Caco-2 (cell line): ENCODE results near the gene BLZF1. TPM values are rescaled to one million over a fixed set of nuclear protein-coding genes. Genes with fewer than 3 reads are reported as not detected.
"Not testable (repeated sequence)": the region's sequence is repeated elsewhere in the genome, so short reads cannot be mapped to it uniquely, and the experiment has no call there.

Experiments used
- BruUV-seq: library from RNA; stranded (reverse); fragments of 400-500 nt; replicated peaks from 2 replicates; lab custom pipeline; 2021; lab: Mats Ljungman, UMichigan
- CTCF ChIA-PET: fragments of 300-600 bp; sonication (Branson Sonifier 250); formaldehyde crosslinking; loops from one replicate; lab custom pipeline; 2022; ENCODE audit warnings: antibody characterized with exemption; lab: Charles Lee
- POLR2A ChIA-PET: fragments of 300-600 bp; sonication (Branson Sonifier 250); formaldehyde crosslinking; loops from one replicate; lab custom pipeline; 2022; ENCODE audit warnings: antibody characterized with exemption; lab: Charles Lee
- DNase-seq, 2 experiments: peaks; one replicate each; pipeline versions ENCODE4 v3.0.0 to v3.0.0-alpha.2; 2020 to 2022
- H3K27me3 ChIP-seq: replicated peaks from 2 replicates; pipeline ENCODE4 v1.6.0; 2011; ENCODE audit warnings: low read length; ENCODE audit not compliant: control insufficient read depth, insufficient read depth
- H3K36me3 ChIP-seq: 2 replicates; pipeline ENCODE4 v1.5.1; 2011; ENCODE audit warnings: low read length; ENCODE audit not compliant: control insufficient read depth, insufficient read depth
- H3K4me1 ChIP-seq: fragments of 250-450 bp; sonication (Bioruptor Pico); 2 replicates; pipeline ENCODE4 v1.5.1; 2020; ENCODE audit warnings: mild to moderate bottlenecking
- H3K4me3 ChIP-seq: 2 replicates; pipeline ENCODE4 v1.5.1; 2011; ENCODE audit warnings: low read depth, mild to moderate bottlenecking, control low read depth, low read length
- H3K9me3 ChIP-seq: fragments of 250-450 bp; sonication (Bioruptor Pico); 2 replicates; pipeline ENCODE4 v1.5.1; 2020; ENCODE audit warnings: mild to moderate bottlenecking, moderate library complexity
- H3K27ac Mint-ChIP-seq: one replicate; pipeline ENCODE4 v1.8.0; 2022; ENCODE audit warnings: mixed read lengths; ENCODE audit not compliant: unreplicated experiment
- H3K27me3 Mint-ChIP-seq: one replicate; pipeline ENCODE4 v1.8.0; 2022; ENCODE audit warnings: mixed read lengths; ENCODE audit not compliant: insufficient read depth, unreplicated experiment
- H3K36me3 Mint-ChIP-seq: one replicate; pipeline ENCODE4 v1.8.0; 2022; ENCODE audit warnings: mild to moderate bottlenecking, mixed read lengths; ENCODE audit not compliant: insufficient read depth, unreplicated experiment
- H3K4me1 Mint-ChIP-seq: one replicate; pipeline ENCODE4 v1.8.0; 2022; ENCODE audit warnings: low read depth, mixed read lengths; ENCODE audit not compliant: unreplicated experiment
- H3K4me3 Mint-ChIP-seq: one replicate; pipeline ENCODE4 v1.8.0; 2022; ENCODE audit warnings: mild to moderate bottlenecking, moderate library complexity, mixed read lengths; ENCODE audit not compliant: unreplicated experiment
- H3K9me3 Mint-ChIP-seq: one replicate; pipeline ENCODE4 v1.8.0; 2022; ENCODE audit warnings: mixed read lengths; ENCODE audit not compliant: unreplicated experiment
- intact Hi-C: fragments of 100-400 bp; cut with micrococcal nuclease; formaldehyde crosslinking; loops from one replicate; pipeline ENCODE4 v1.10.0; 2022; ENCODE audit not compliant: unreplicated experiment
- total RNA-seq: library from RNA; stranded (reverse); gene quantifications from 2 replicates; pipeline ENCODE4 v1.2.3, GENCODE V29; 2022
- TF ChIP-seq, protein P1 (sequence below), 2 experiments: fragments of 200-600 bp in 1 of 2; IDR thresholded peaks; 1 replicate in 1 of 2; 2 replicates in 1 of 2; pipeline versions ENCODE4 v1.5.1 to v1.8.0; 2011 to 2022; ENCODE audit warnings: antibody characterized with exemption in 1 of 2, control low read depth in 1 of 2, inconsistent platforms in 1 of 2, low read depth in 1 of 2, low read length in 1 of 2, mild to moderate bottlenecking in 1 of 2, moderate library complexity in 1 of 2; ENCODE audit not compliant: insufficient read depth in 1 of 2, severe bottlenecking in 1 of 2, unreplicated experiment in 1 of 2

The BLZF1 gene
- total RNA-seq, 1 experiment from 2014 or later, result 23.5 TPM

DNA sequence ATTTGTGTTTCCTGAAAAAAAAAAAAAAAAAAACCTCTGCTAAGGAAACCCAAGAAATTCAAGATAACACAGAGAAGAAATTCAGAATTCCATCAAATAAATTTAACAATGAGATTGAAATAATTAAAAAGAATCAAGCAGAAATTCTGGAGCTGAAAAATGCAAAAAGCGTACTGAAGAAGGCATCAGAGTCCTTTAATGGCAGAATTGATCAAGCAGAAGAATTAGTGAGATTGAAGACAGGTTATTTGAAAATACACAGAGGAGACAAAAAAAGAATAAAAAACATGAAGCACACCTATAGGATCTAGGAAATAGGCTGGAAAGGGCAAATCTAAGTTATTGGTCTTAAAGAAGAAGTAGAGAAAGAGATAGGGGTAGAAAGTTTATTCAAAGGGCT, 38.6 kb upstream of the BLZF1 start:
- H3K9me3 Mint-ChIP-seq, result peaks cover 22% of the 10 kb centered on the region
- Histone ChIP-seq H3K4me1 (peaks cover 10% of the 10 kb centered on the region; the same call in 1 of the 2 replicates), H3K4me3 (no peak overlapping the region), H3K36me3 (no peaks in the 10 kb centered on the region), H3K27me3 (no peaks in the 10 kb centered on the region), H3K9me3 (no peaks in the 10 kb centered on the region; the same call in 1 of the 2 replicates)
- TF ChIP-seq, protein P1, sequence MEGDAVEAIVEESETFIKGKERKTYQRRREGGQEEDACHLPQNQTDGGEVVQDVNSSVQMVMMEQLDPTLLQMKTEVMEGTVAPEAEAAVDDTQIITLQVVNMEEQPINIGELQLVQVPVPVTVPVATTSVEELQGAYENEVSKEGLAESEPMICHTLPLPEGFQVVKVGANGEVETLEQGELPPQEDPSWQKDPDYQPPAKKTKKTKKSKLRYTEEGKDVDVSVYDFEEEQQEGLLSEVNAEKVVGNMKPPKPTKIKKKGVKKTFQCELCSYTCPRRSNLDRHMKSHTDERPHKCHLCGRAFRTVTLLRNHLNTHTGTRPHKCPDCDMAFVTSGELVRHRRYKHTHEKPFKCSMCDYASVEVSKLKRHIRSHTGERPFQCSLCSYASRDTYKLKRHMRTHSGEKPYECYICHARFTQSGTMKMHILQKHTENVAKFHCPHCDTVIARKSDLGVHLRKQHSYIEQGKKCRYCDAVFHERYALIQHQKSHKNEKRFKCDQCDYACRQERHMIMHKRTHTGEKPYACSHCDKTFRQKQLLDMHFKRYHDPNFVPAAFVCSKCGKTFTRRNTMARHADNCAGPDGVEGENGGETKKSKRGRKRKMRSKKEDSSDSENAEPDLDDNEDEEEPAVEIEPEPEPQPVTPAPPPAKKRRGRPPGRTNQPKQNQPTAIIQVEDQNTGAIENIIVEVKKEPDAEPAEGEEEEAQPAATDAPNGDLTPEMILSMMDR (IDR thresholded peaks at IDR 0.05; ENCODE audit: insufficient read depth in 1 of 2, low read depth in 1 of 2, low read length in 1 of 2, severe bottlenecking in 1 of 2, unreplicated experiment in 1 of 2), result no peak
- intact Hi-C loops, result no loop called here
- DNase-seq, result no peak
- ChIA-PET POLR2A (no interaction called here), CTCF (no interaction called here)
- no TSS peak for BruUV-seq
- H3K36me3 Mint-ChIP-seq, result no peaks in the 10 kb centered on the region
- no peaks in the 10 kb centered on the region for H3K4me1 Mint-ChIP-seq
- H3K4me3 Mint-ChIP-seq, result no peak overlapping the region
- no peak overlapping the region for H3K27ac Mint-ChIP-seq
- no peaks in the 10 kb centered on the region for H3K27me3 Mint-ChIP-seq

DNA sequence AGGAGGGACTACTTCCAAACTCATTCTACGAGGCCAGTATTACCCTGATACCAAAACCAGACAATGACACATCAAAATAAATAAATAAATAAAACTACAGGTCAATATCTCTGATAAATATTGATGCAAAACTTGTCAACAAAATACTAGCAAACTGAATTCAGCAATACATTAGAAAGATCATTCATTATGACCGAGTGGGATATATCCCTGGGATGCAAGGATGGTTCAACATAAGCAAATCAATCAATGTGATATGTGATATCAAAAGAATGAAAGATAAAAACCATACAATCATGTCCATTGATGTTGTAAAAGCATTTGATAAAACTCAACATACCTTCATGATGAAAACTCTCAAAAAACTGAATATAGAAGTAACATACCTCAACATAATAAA, 37.1 kb upstream of the BLZF1 start:
- Mint-ChIP-seq H3K27me3 (no peaks in the 10 kb centered on the region), H3K36me3 (no peaks in the 10 kb centered on the region), H3K4me3 (no peak overlapping the region), H3K27ac (no peak overlapping the region), H3K9me3 (peaks cover 31% of the 10 kb centered on the region), H3K4me1 (no peaks in the 10 kb centered on the region)
- BruUV-seq, result no TSS peak
- Histone ChIP-seq H3K36me3 (no peaks in the 10 kb centered on the region), H3K4me1 (peaks cover 10% of the 10 kb centered on the region; the same call in 1 of the 2 replicates), H3K9me3 (no peaks in the 10 kb centered on the region; the same call in 1 of the 2 replicates), H3K27me3 (no peaks in the 10 kb centered on the region), H3K4me3 (no peak overlapping the region)
- ChIA-PET CTCF (no interaction called here), POLR2A (no interaction called here)
- intact Hi-C loops, result no loop called here
- TF ChIP-seq, protein P1 (IDR thresholded peaks at IDR 0.05; ENCODE audit: insufficient read depth in 1 of 2, low read depth in 1 of 2, low read length in 1 of 2, severe bottlenecking in 1 of 2, unreplicated experiment in 1 of 2), result no peak
- no peak for DNase-seq

DNA sequence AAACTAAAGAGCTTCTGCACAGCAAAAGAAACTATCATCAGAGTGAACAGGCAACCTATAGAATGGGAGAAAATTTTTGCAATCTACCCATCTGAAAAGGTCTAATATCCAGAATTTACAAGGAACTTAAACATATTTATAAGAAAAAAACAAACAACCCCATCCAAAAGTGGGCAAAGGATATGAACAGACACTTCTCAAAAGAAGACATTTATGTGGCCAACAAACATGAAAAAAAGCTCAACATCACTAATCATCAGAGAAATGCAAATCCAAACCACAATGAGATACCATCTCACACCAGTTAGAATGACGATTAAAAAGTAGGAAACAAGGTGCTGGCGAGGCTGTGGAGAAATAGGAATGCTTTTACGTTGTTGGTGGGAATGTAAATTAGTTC, 33.3 kb upstream of the BLZF1 start:
- intact Hi-C loops, DNase-seq, H3K27me3 Mint-ChIP-seq, H3K36me3 Mint-ChIP-seq, H3K4me3 ChIP-seq, BruUV-seq, H3K4me1 Mint-ChIP-seq, H3K27ac Mint-ChIP-seq, H3K36me3 ChIP-seq, POLR2A ChIA-PET, H3K4me3 Mint-ChIP-seq, H3K9me3 ChIP-seq, H3K27me3 ChIP-seq, CTCF ChIA-PET: not testable (repeated sequence)
- H3K4me1 ChIP-seq, result peaks cover 24% of the 10 kb centered on the region
- peaks cover 23% of the 10 kb centered on the region for H3K9me3 Mint-ChIP-seq

DNA sequence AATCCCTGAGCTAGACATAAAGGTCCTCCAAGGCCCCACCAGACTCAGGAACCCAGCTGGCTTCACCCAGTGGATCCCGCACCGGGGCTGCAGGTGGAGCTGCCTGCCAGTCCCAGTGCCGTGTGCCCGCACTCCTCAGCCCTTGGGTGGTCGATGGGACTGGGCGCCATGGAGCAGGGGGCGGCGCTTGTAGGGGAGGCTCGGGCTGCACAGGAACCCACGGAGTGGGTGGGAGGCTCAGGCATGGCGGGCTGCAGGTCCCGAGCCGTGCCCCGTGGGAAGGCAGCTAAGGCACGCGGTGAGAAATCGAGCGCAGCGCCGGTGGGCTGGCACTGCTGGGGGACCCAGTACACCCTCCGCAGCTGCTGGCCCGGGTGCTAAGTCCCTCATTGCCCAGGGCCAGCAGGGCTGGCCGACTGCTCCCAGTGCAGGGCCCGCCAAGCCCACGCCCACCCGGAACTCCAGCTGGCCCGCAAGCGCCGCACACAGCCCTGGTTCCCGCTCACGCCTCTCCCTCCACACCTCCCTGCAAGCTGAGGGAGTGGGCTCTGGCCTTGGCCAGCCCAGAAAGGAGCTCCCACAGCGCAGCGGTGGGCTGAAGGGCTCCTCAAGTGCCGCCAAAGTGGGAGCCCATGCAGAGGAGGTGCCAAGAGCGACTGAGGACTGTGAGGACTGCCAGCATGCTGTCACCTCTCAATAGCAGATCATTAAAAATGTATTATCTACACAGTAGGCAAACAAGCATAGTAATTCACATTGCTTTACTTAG, 30.9 kb upstream of the BLZF1 start:
- H3K36me3 ChIP-seq, intact Hi-C loops, BruUV-seq, DNase-seq, H3K36me3 Mint-ChIP-seq, H3K27me3 ChIP-seq, H3K4me1 Mint-ChIP-seq, H3K27me3 Mint-ChIP-seq, POLR2A ChIA-PET, H3K4me3 Mint-ChIP-seq, H3K4me3 ChIP-seq, CTCF ChIA-PET, H3K27ac Mint-ChIP-seq: not testable (repeated sequence)
- Histone ChIP-seq H3K4me1 (peaks cover 24% of the 10 kb centered on the region), H3K9me3 (peaks cover 11% of the 10 kb centered on the region; the same call in 1 of the 2 replicates)
- H3K9me3 Mint-ChIP-seq, result peaks cover 20% of the 10 kb centered on the region
